Measurements from ENCODE around the gene IFNGR1.
"Not testable (repeated sequence)": the region's sequence is repeated elsewhere in the genome, so short reads cannot be mapped to it uniquely, and the experiment has no call there.

IFNGR1 gene

GRCh38 chr6:137236581-137237355, 17.6 kb upstream of the IFNGR1 start:
- no peak for DNase-seq (ENCODE audit: low read depth in 2 of 2)

GRCh38 chr6:137235686-137236085, 16.5 kb upstream of the IFNGR1 start:
- no peak for DNase-seq (ENCODE audit: low read depth in 2 of 2)

- DNase-seq (ENCODE audit: low read depth in 2 of 2), result no peak
Observed at GRCh38 chr6:137233911-137234863, 15.0 kb upstream of the IFNGR1 start.

- DNase-seq (ENCODE audit: low read depth in 2 of 2), result no peak
Observed at GRCh38 chr6:137231895-137232294, 12.7 kb upstream of the IFNGR1 start.

GRCh38 chr6:137230956-137231555, 11.9 kb upstream of the IFNGR1 start:
- no peak for DNase-seq (ENCODE audit: low read depth in 2 of 2)

GRCh38 chr6:137230547-137230946, 11.4 kb upstream of the IFNGR1 start:
- DNase-seq (ENCODE audit: low read depth in 2 of 2), result no peak

- no peak for DNase-seq (ENCODE audit: low read depth in 2 of 2)
Observed at GRCh38 chr6:137229075-137229759, 10.0 kb upstream of the IFNGR1 start.

- DNase-seq (ENCODE audit: low read depth in 2 of 2), result no peak
Observed at GRCh38 chr6:137227871-137228302, 8.7 kb upstream of the IFNGR1 start.

GRCh38 chr6:137226697-137227096, 7.5 kb upstream of the IFNGR1 start:
- no peak for DNase-seq (ENCODE audit: low read depth in 2 of 2)

- DNase-seq (ENCODE audit: low read depth in 2 of 2), result no peak
Observed at GRCh38 chr6:137224799-137225198, 5.6 kb upstream of the IFNGR1 start.

GRCh38 chr6:137223370-137224131, 4.4 kb upstream of the IFNGR1 start:
- no peak for DNase-seq (ENCODE audit: low read depth in 2 of 2)

GRCh38 chr6:137222381-137222780, 3.2 kb upstream of the IFNGR1 start:
- no peak for DNase-seq (ENCODE audit: low read depth in 2 of 2)

- no peak for DNase-seq (ENCODE audit: low read depth in 2 of 2)
Observed at GRCh38 chr6:137219664-137220252, 573 bp upstream of the IFNGR1 start.

- DNase-seq (ENCODE audit: low read depth in 2 of 2), result peak; percentile 5 to 8
Observed at GRCh38 chr6:137218473-137218916, 690 bp downstream of the IFNGR1 start.

GRCh38 chr6:137217801-137218472, 1.2 kb downstream of the IFNGR1 start:
- DNase-seq (ENCODE audit: low read depth in 2 of 2), result no peak

- DNase-seq (ENCODE audit: low read depth in 2 of 2), result no peak
Observed at GRCh38 chr6:137216875-137217553, 2.2 kb downstream of the IFNGR1 start.

GRCh38 chr6:137216106-137216505, 3.1 kb downstream of the IFNGR1 start:
- no peak for DNase-seq (ENCODE audit: low read depth in 2 of 2)

GRCh38 chr6:137215630-137216029, 3.6 kb downstream of the IFNGR1 start:
- DNase-seq (ENCODE audit: low read depth in 2 of 2), result not testable (repeated sequence)

- DNase-seq (ENCODE audit: low read depth in 2 of 2), result no peak
Observed at GRCh38 chr6:137214931-137215330, 4.3 kb downstream of the IFNGR1 start.

Measured in stimulated activated CD4-positive, alpha-beta T cell treated with anti-CD3 and anti-CD28 coated beads, Interleukin-12 subunit alpha, Interleukin-12 subunit beta, amount 100 ng/mL, for 24 hours (primary cell).